ENCODE results near the gene MROH2B.

The MROH2B gene

DNA sequence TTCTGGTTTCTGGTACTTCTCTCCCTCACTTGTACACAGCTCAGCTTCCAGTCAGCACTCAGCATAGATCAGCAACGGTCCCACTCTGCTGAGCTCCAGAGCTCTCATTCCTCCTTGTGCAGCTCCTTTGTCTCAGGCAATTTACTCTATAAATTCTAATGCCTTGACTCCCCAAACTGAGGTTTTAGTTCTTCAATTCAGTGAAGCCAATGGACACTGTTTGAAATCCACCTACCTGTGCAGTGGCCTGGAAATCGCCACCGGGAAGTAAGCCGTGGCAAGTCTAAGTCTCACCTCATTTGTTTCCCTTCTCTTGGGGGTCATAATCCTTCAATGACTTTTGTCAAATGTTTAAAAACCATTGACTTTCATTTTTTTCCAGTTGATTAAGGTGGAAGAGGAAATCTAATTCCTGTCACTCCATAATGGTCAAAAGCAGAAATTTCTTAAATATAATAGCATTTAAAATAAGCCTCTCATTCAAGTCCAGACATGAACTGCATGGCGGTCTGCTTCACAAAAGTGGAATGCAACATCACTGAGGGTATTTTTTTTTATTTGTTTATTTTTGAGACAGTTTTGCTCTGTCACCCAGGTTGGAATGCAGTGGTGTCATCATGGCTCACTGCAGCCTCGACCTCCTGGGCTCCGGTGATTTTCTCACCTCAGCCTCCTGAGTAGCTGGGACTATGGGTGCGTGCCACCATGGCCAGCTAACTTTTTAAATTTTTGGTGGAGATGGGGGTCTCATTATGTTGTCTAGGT lies 82.2 kb downstream of the MROH2B start:
- Histone ChIP-seq H3K4me1 (ENCODE audit: control insufficient read depth in 1 of 2, insufficient read depth in 2 of 2, low read length in 2 of 2) (no peaks in the 10 kb centered on the region), H3K27ac (ENCODE audit: low read length) (no peak overlapping the region), H3K27me3 (ENCODE audit: low read depth, low read length) (no peaks in the 10 kb centered on the region), H3K36me3 (ENCODE audit: control insufficient read depth in 1 of 2, insufficient read depth in 2 of 2, low read length in 2 of 2) (no peaks in the 10 kb centered on the region), H3K4me3 (ENCODE audit: low read depth in 1 of 2, low read length in 2 of 2) (no peak overlapping the region), H3K9me3 (ENCODE audit: control insufficient read depth in 1 of 2, low read length in 2 of 2) (no peaks in the 10 kb centered on the region)

DNA sequence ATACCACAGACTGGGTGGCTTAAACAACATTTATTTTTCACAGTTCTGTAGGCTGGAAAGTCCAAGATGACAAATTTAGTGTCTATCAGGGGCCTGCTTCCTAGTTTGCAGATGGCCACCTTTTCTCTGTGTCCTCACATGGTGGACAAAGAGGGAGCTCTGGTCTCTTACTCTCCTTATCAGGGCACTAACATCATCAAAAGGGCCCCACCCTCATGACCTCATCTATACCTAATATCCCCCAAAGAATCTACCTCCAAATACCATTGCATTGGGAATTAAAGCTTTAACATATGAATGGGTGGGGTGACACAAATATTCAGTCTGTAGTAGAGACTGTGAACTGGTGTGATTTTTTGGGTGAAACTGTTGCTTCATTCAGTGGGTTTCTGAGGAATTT lies 83.8 kb downstream of the MROH2B start:
- no peaks in the 10 kb centered on the region for H3K27me3 ChIP-seq (ENCODE audit: low read depth, low read length)
- no peaks in the 10 kb centered on the region for H3K4me1 ChIP-seq (ENCODE audit: control insufficient read depth in 1 of 2, insufficient read depth in 2 of 2, low read length in 2 of 2)
- no peaks in the 10 kb centered on the region for H3K9me3 ChIP-seq (ENCODE audit: control insufficient read depth in 1 of 2, low read length in 2 of 2)
- no peaks in the 10 kb centered on the region for H3K36me3 ChIP-seq (ENCODE audit: control insufficient read depth in 1 of 2, insufficient read depth in 2 of 2, low read length in 2 of 2)
- H3K27ac ChIP-seq (ENCODE audit: low read length) = no peak overlapping the region
- no peak overlapping the region for H3K4me3 ChIP-seq (ENCODE audit: low read depth in 1 of 2, low read length in 2 of 2)

DNA sequence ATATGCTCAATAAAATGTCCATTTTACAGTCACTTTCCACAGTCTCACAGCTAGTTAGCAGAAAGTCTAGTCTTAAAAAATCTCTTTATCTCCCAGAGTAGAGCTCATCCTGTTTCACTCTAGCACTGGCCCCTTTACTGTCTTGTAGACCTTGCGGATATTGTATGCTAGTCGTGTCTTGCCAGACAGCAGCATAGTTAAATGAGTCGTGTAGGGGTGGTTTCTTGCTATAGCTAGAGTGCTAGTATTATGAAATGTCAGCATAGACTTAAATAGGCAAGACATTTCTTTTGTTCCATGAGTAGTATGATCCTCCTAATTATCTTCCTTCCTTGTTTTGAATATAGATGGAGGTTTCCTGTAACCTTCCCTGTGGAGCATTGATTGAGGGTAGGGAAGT lies 84.5 kb downstream of the MROH2B start:
- H3K4me3 ChIP-seq (ENCODE audit: low read depth in 1 of 2, low read length in 2 of 2) = no peak overlapping the region

DNA sequence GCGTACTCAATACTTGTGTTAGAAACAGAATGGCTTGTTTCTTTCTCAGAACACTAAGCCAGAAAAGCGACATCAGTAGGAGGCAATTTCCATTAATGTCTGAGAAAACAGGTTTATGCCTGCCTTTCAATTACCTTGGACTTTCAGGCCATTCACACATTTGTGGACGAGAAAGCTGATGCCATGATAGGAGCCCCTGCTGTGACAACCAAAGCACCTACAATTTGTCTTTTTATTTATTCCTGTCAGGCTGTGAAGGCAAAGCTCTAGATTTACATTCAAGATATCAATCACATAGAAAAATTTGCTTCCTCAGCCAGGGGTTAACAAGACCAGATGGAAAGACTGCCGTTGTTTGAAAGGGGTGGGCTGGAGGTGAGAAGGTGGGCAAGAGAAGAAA lies 85.6 kb downstream of the MROH2B start:
- H3K4me1 ChIP-seq (ENCODE audit: control insufficient read depth in 1 of 2, insufficient read depth in 2 of 2, low read length in 2 of 2) = no peaks in the 10 kb centered on the region
- H3K4me3 ChIP-seq (ENCODE audit: low read depth in 1 of 2, low read length in 2 of 2) = no peak overlapping the region
- no peak overlapping the region for H3K27ac ChIP-seq (ENCODE audit: low read length)
- no peaks in the 10 kb centered on the region for H3K9me3 ChIP-seq (ENCODE audit: control insufficient read depth in 1 of 2, low read length in 2 of 2)
- H3K36me3 ChIP-seq (ENCODE audit: control insufficient read depth in 1 of 2, insufficient read depth in 2 of 2, low read length in 2 of 2) = no peaks in the 10 kb centered on the region
- no peaks in the 10 kb centered on the region for H3K27me3 ChIP-seq (ENCODE audit: low read depth, low read length)

More for the DNA sequence above, 84.5 kb downstream of the MROH2B start:
- no peaks in the 10 kb centered on the region for H3K9me3 ChIP-seq (ENCODE audit: control insufficient read depth in 1 of 2, low read length in 2 of 2)
- no peaks in the 10 kb centered on the region for H3K4me1 ChIP-seq (ENCODE audit: control insufficient read depth in 1 of 2, insufficient read depth in 2 of 2, low read length in 2 of 2)
- H3K36me3 ChIP-seq (ENCODE audit: control insufficient read depth in 1 of 2, insufficient read depth in 2 of 2, low read length in 2 of 2) = no peaks in the 10 kb centered on the region
- H3K27ac ChIP-seq (ENCODE audit: low read length) = no peak overlapping the region
- H3K27me3 ChIP-seq (ENCODE audit: low read depth, low read length) = no peaks in the 10 kb centered on the region

DNA sequence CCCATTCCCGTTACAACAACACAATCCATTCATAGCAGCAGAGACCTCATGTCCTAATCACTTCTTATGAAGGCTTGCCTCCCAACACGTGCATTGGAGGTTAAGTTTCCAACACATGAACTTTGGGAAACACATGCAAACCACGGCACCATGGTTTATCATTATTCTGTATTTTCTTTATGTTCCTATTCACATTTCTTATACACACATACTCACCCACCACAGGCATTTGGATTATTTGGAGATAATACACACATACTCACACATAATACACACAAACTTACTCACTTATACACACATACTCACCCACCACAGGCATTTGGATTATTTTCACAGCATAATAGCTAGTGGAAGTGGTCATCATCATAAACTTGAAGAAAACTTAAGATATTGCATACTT lies 86.3 kb downstream of the MROH2B start:
- no peaks in the 10 kb centered on the region for H3K27me3 ChIP-seq (ENCODE audit: low read depth, low read length)
- H3K4me3 ChIP-seq (ENCODE audit: low read depth in 1 of 2, low read length in 2 of 2) = no peak overlapping the region
- no peaks in the 10 kb centered on the region for H3K36me3 ChIP-seq (ENCODE audit: control insufficient read depth in 1 of 2, insufficient read depth in 2 of 2, low read length in 2 of 2)
- no peak overlapping the region for H3K27ac ChIP-seq (ENCODE audit: low read length)
- no peaks in the 10 kb centered on the region for H3K4me1 ChIP-seq (ENCODE audit: control insufficient read depth in 1 of 2, insufficient read depth in 2 of 2, low read length in 2 of 2)
- no peaks in the 10 kb centered on the region for H3K9me3 ChIP-seq (ENCODE audit: control insufficient read depth in 1 of 2, low read length in 2 of 2)

DNA sequence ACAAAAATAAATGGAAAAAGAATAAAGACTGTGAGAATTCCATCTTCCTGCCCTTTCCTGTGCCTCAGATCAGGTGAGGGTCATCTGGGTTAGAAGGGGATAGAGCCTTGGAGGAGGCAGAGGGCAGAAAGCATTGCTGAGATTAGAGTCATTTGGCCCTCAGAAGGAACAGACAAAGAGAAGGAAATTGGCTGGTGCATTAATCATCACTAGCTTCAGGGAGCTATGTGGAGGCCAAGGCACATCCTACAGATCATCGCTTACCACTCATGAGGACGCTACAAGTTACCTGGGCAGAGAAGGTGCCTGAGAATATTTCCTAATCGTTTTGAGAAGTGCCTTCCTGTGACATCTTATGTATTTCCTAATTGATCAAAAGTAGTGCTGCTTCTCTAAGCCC lies 87.4 kb downstream of the MROH2B start:
- Histone ChIP-seq H3K36me3 (ENCODE audit: control insufficient read depth in 1 of 2, insufficient read depth in 2 of 2, low read length in 2 of 2) (no peaks in the 10 kb centered on the region), H3K27me3 (ENCODE audit: low read depth, low read length) (no peaks in the 10 kb centered on the region)

DNA sequence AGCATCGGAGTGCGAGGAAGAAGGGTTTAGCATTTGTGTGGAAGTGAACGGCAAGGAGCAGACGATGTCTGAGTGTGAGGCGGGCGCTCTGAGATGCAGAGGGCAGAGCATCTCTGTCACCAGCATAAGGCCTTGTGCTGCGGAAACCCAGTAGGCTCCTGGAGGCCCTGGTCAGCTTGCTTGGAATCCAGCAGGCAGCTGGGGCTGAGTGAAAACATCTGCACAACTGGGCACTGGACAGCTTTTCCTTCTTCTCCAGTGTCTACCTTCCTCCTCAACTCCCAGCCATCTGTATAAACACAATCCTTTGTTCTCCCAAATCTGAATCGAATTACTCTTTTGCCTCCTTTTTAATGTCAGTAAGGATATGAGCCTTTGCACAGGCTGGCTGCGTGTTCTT lies 89.7 kb downstream of the MROH2B start:
- H3K4me1 ChIP-seq (ENCODE audit: control insufficient read depth in 1 of 2, insufficient read depth in 2 of 2, low read length in 2 of 2) = peaks cover 0 to 6% of the 10 kb centered on the region in 2 donors
- no peaks in the 10 kb centered on the region for H3K9me3 ChIP-seq (ENCODE audit: control insufficient read depth in 1 of 2, low read length in 2 of 2)
- H3K27ac ChIP-seq (ENCODE audit: low read length) = no peak overlapping the region
- no peak overlapping the region for H3K4me3 ChIP-seq (ENCODE audit: low read depth in 1 of 2, low read length in 2 of 2)
- no peaks in the 10 kb centered on the region for H3K36me3 ChIP-seq (ENCODE audit: control insufficient read depth in 1 of 2, insufficient read depth in 2 of 2, low read length in 2 of 2)
- no peaks in the 10 kb centered on the region for H3K27me3 ChIP-seq (ENCODE audit: low read depth, low read length)

More for the DNA sequence above, 87.4 kb downstream of the MROH2B start:
- Histone ChIP-seq H3K4me1 (ENCODE audit: control insufficient read depth in 1 of 2, insufficient read depth in 2 of 2, low read length in 2 of 2) (no peaks in the 10 kb centered on the region), H3K9me3 (ENCODE audit: control insufficient read depth in 1 of 2, low read length in 2 of 2) (no peaks in the 10 kb centered on the region), H3K4me3 (ENCODE audit: low read depth in 1 of 2, low read length in 2 of 2) (no peak overlapping the region), H3K27ac (ENCODE audit: low read length) (no peak overlapping the region)

DNA sequence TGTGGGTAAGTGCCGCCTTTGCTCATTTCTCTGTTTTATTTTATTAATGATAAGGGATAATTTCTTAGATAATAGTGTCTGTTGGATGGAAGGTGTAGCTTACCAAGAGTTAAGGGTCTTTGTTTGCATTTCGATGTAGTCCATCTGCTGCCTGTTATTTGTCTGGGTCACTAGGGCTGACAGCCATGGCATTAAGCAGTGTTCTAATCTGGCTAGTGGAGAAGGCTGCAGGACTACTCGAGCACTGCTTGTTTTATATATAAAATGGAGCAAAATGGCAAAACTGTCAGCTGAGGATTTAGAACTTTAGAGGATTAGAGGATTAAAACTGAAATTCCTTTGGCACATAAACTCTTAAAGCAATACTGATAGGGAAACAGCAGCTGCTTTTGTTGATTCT lies 94.3 kb downstream of the MROH2B start:
- no peak overlapping the region for H3K27ac ChIP-seq (ENCODE audit: low read length)
- no peaks in the 10 kb centered on the region for H3K27me3 ChIP-seq (ENCODE audit: low read depth, low read length)
- no peaks in the 10 kb centered on the region for H3K9me3 ChIP-seq (ENCODE audit: control insufficient read depth in 1 of 2, low read length in 2 of 2)

DNA sequence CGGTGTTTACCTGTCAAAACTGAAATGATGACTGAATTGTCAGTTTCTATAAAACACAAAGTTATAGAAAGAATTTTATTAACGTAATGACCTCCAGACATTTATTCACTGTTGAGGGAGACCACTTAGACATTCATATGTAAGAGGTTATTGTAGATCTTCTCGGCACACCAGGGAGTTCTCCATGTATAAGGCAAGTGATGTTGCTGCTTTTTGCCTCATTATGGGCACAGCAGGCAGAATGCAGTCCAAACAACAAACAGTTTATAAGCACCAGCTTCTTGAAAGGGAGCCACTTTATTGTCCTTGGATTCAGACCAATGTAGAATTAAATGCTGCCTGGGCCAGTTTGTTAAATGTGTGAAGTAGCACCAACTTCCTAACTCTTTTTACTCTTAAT lies 95.1 kb downstream of the MROH2B start:
- Histone ChIP-seq H3K4me3 (ENCODE audit: low read depth in 1 of 2, low read length in 2 of 2) (no peak overlapping the region), H3K9me3 (ENCODE audit: control insufficient read depth in 1 of 2, low read length in 2 of 2) (no peaks in the 10 kb centered on the region), H3K4me1 (ENCODE audit: control insufficient read depth in 1 of 2, insufficient read depth in 2 of 2, low read length in 2 of 2) (peaks cover 0 to 10% of the 10 kb centered on the region in 2 donors), H3K36me3 (ENCODE audit: control insufficient read depth in 1 of 2, insufficient read depth in 2 of 2, low read length in 2 of 2) (no peaks in the 10 kb centered on the region), H3K27ac (ENCODE audit: low read length) (no peak overlapping the region), H3K27me3 (ENCODE audit: low read depth, low read length) (no peaks in the 10 kb centered on the region)

More for the DNA sequence above, 94.3 kb downstream of the MROH2B start:
- Histone ChIP-seq H3K4me1 (ENCODE audit: control insufficient read depth in 1 of 2, insufficient read depth in 2 of 2, low read length in 2 of 2) (peaks cover 0 to 10% of the 10 kb centered on the region in 2 donors), H3K36me3 (ENCODE audit: control insufficient read depth in 1 of 2, insufficient read depth in 2 of 2, low read length in 2 of 2) (no peaks in the 10 kb centered on the region), H3K4me3 (ENCODE audit: low read depth in 1 of 2, low read length in 2 of 2) (no peak overlapping the region)

DNA sequence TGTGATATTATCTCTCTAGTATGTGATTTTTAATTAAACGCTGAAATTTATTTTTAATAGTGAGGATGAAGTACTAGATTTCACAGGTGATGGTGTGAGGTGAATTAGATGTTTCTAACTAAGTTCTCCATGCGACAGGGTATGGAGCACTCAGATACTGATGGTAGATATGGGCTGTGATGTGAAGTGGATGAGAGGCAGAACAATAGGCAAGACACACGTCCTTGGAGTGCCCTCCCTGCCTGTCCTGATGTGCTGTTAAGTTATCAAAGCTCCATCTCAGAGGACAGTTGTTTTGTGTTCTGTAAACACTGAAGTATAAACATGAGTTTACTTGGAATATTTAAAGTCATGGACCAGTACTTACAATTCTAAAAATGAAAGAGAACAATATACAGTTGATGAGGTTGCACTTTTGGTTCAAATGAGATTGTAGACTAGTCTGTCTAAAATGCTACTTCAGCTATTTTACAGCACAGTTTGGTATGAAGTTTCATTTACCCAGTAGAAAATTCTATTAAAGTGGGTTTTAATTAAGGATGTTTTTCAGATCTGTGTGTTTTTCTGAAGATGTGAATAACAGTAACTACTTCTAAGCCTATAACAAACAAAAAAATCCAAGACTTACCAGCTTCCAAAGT lies 97.7 kb downstream of the MROH2B start:
- H3K4me1 ChIP-seq (ENCODE audit: control insufficient read depth in 1 of 2, insufficient read depth in 2 of 2, low read length in 2 of 2) = peaks cover 0 to 10% of the 10 kb centered on the region in 2 donors
- H3K36me3 ChIP-seq (ENCODE audit: control insufficient read depth in 1 of 2, insufficient read depth in 2 of 2, low read length in 2 of 2) = no peaks in the 10 kb centered on the region
- no peaks in the 10 kb centered on the region for H3K27me3 ChIP-seq (ENCODE audit: low read depth, low read length)
- no peaks in the 10 kb centered on the region for H3K9me3 ChIP-seq (ENCODE audit: control insufficient read depth in 1 of 2, low read length in 2 of 2)
- no peak overlapping the region for H3K4me3 ChIP-seq (ENCODE audit: low read depth in 1 of 2, low read length in 2 of 2)
- H3K27ac ChIP-seq (ENCODE audit: low read length) = no peak overlapping the region

DNA sequence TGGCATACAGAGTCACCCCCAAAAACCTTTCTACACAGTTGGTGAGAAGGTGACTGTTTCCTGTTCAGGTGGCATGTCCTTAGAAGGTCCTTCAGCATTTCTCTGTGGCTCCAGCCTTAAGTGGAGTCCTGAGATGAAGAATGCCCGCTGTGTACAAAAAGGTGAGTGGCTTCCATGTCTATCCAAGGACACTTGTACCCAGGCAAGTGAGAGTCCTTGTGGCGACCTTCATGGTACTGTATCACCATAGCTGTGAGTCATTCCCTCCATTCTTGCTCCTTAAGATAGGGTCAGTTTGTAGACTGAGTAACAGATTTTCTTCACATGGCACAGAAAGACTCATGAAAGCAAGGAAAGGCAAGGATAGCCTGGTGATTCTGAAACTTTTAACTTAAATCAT lies 98.7 kb downstream of the MROH2B start:
- H3K27me3 ChIP-seq (ENCODE audit: low read depth, low read length) = no peaks in the 10 kb centered on the region
- H3K4me3 ChIP-seq (ENCODE audit: low read depth in 1 of 2, low read length in 2 of 2) = no peak overlapping the region
- H3K9me3 ChIP-seq (ENCODE audit: control insufficient read depth in 1 of 2, low read length in 2 of 2) = no peaks in the 10 kb centered on the region

More for the DNA sequence above, 98.7 kb downstream of the MROH2B start:
- no peaks in the 10 kb centered on the region for H3K36me3 ChIP-seq (ENCODE audit: control insufficient read depth in 1 of 2, insufficient read depth in 2 of 2, low read length in 2 of 2)
- H3K4me1 ChIP-seq (ENCODE audit: control insufficient read depth in 1 of 2, insufficient read depth in 2 of 2, low read length in 2 of 2) = peaks cover 0 to 10% of the 10 kb centered on the region in 2 donors
- no peak overlapping the region for H3K27ac ChIP-seq (ENCODE audit: low read length)

All from muscle layer of duodenum (tissue), 2 donors.